HG02943 (cell line): ENCODE results near the gene VGF.
"Not testable (repeated sequence)": the region's sequence is repeated elsewhere in the genome, so short reads cannot be mapped to it uniquely, and the experiment has no call there.

Source experiments
- ATAC-seq: cut with Tn5 transposase; IDR thresholded peaks from one replicate; pipeline ENCODE4 v1.9.1; 2021; ENCODE audit warnings: mild to moderate bottlenecking, low read depth, moderate library complexity; ENCODE audit not compliant: unreplicated experiment

Gene VGF

GRCh38 chr7:101121631-101121990, 43.8 kb downstream of the VGF start:
- not testable (repeated sequence) for ATAC-seq

GRCh38 chr7:101120315-101120714, 45.1 kb downstream of the VGF start:
- no peak for ATAC-seq

- no peak for ATAC-seq
These were observed 45.5 kb downstream of the VGF start for GRCh38 chr7:101119876-101120275.

GRCh38 chr7:101118856-101119255, 46.5 kb downstream of the VGF start:
- no peak for ATAC-seq

- ATAC-seq: no peak
These were observed 48.5 kb downstream of the VGF start for GRCh38 chr7:101116898-101117297.

GRCh38 chr7:101115215-101115614, 50.2 kb downstream of the VGF start:
- ATAC-seq: no peak

- ATAC-seq: no peak
These were observed 50.9 kb downstream of the VGF start for GRCh38 chr7:101114492-101114891.

- no peak for ATAC-seq
These were observed 51.5 kb downstream of the VGF start for GRCh38 chr7:101113836-101114235.

GRCh38 chr7:101113140-101113539, 52.2 kb downstream of the VGF start:
- not testable (repeated sequence) for ATAC-seq
